ENCODE data around the gene ARAP2.

ARAP2 gene

GRCh38 chr4:36099509-36099908 lies 144.8 kb downstream of the ARAP2 start:
- no peak for DNase-seq

GRCh38 chr4:36094995-36095394 lies 149.3 kb downstream of the ARAP2 start:
- no peak for DNase-seq

- no peak for DNase-seq
Observed at GRCh38 chr4:36091997-36092396, 152.3 kb downstream of the ARAP2 start.

GRCh38 chr4:36088542-36088941 lies 155.8 kb downstream of the ARAP2 start:
- no peak for DNase-seq

GRCh38 chr4:36086261-36086786 lies 158.0 kb downstream of the ARAP2 start:
- no peak for DNase-seq

- no peak for DNase-seq
Observed at GRCh38 chr4:36082817-36083216, 161.5 kb downstream of the ARAP2 start.

- DNase-seq: no peak
Observed at GRCh38 chr4:36081185-36081584, 163.1 kb downstream of the ARAP2 start.

GRCh38 chr4:36079666-36080065 lies 164.6 kb downstream of the ARAP2 start:
- no peak for DNase-seq

GRCh38 chr4:36078319-36078718 lies 166.0 kb downstream of the ARAP2 start:
- no peak for DNase-seq

- DNase-seq: no peak
Observed at GRCh38 chr4:36072529-36072928, 171.8 kb downstream of the ARAP2 start.

- no peak for DNase-seq
Observed at GRCh38 chr4:36067116-36067515, 177.2 kb downstream of the ARAP2 start.

- DNase-seq: no peak
Observed at GRCh38 chr4:36065274-36065871, 178.9 kb downstream of the ARAP2 start.

- no peak for DNase-seq
Observed at GRCh38 chr4:36064117-36064516, 180.2 kb downstream of the ARAP2 start.

- no peak for DNase-seq
Observed at GRCh38 chr4:36056136-36056535, 188.2 kb downstream of the ARAP2 start.

GRCh38 chr4:36054694-36055422 lies 189.5 kb downstream of the ARAP2 start:
- no peak for DNase-seq

- no peak for DNase-seq
Observed at GRCh38 chr4:36053930-36054329, 190.4 kb downstream of the ARAP2 start.

- no peak for DNase-seq
Observed at GRCh38 chr4:36051634-36052033, 192.7 kb downstream of the ARAP2 start.

GRCh38 chr4:36046026-36046425 lies 198.3 kb downstream of the ARAP2 start:
- no peak for DNase-seq

- DNase-seq: no peak
Observed at GRCh38 chr4:36043901-36044300, 200.4 kb downstream of the ARAP2 start.

GRCh38 chr4:36043241-36043640 lies 201.1 kb downstream of the ARAP2 start:
- DNase-seq: no peak

GRCh38 chr4:36042122-36042970 lies 202.0 kb downstream of the ARAP2 start:
- DNase-seq: no peak

- DNase-seq: no peak
Observed at GRCh38 chr4:36041340-36041739, 203.0 kb downstream of the ARAP2 start.

GRCh38 chr4:36039026-36039425 lies 205.3 kb downstream of the ARAP2 start:
- no peak for DNase-seq

GRCh38 chr4:36038491-36038890 lies 205.8 kb downstream of the ARAP2 start:
- no peak for DNase-seq
